Neural cell (in vitro differentiated cells): ENCODE results near the gene MAP7D1.

Experiments used
- CTCF ChIP-seq: fragments of 450-650 bp; IDR thresholded peaks from 2 replicates; pipeline ENCODE4 v1.5.1; 2014; ENCODE audit warnings: antibody characterized with exemption, mild to moderate bottlenecking, moderate library complexity; ENCODE audit not compliant: poor library complexity, severe bottlenecking
- EP300 ChIP-seq: fragments of 450-650 bp; conservative IDR thresholded peaks from 2 replicates; pipeline ENCODE4 v1.6.1; 2014; ENCODE audit warnings: antibody characterized with exemption, mild to moderate bottlenecking, moderate library complexity; ENCODE audit not compliant: poor library complexity, severe bottlenecking
- EZH2 ChIP-seq: fragments of 200-600, 300-800 bp; shearing (Covaris generic), sonication (generic); IDR thresholded peaks from 2 replicates; pipeline ENCODE4 v1.6.1; 2014; ENCODE audit warnings: antibody characterized with exemption, low read length, borderline replicate concordance, mild to moderate bottlenecking; ENCODE audit not compliant: insufficient read depth, poor library complexity, severe bottlenecking
- POLR2AphosphoS5 ChIP-seq: IDR thresholded peaks from 2 replicates; pipeline ENCODE4 v1.6.1; 2012
- RAD21 ChIP-seq: fragments of 450-650 bp; conservative IDR thresholded peaks from 2 replicates; pipeline ENCODE4 v1.6.1; 2014; ENCODE audit warnings: antibody characterized with exemption, mild to moderate bottlenecking, moderate library complexity
- SMC3 ChIP-seq: fragments of 450-650 bp; conservative IDR thresholded peaks from 2 replicates; pipeline ENCODE4 v1.6.1; 2014; ENCODE audit warnings: antibody characterized with exemption, mild to moderate bottlenecking, moderate library complexity; ENCODE audit not compliant: poor library complexity
- TAF1 ChIP-seq: IDR thresholded peaks from 2 replicates; pipeline ENCODE4 v1.6.1; 2012; ENCODE audit warnings: low read depth

- TF ChIP-seq CTCF (no peak), SMC3 (no peak), EP300 (no peak), POLR2AphosphoS5 (no peak), TAF1 (no peak), RAD21 (no peak), EZH2 (no peak)
Observed at GRCh38 chr1:36148821-36149236, 7.1 kb upstream of the MAP7D1 start.
